K562 (cell line): Measurements from ENCODE around the gene CCL5.

Source experiments
- CHD4 ChIP-seq: fragments of 200-600 bp; sonication (generic); IDR thresholded peaks from 3 replicates; pipeline ENCODE4 v1.6.1; 2012; ENCODE audit warnings: low read depth, mild to moderate bottlenecking, mixed read lengths, low read length, inconsistent platforms; ENCODE audit not compliant: insufficient read depth, insufficient replicate concordance, poor library complexity, severe bottlenecking
- CTCF ChIP-seq, 3 experiments: IDR thresholded peaks in 2 of 3; conservative IDR thresholded peaks in 1 of 3; 2 replicates each; pipeline ENCODE4 v1.5.1; 2011 to 2012; ENCODE audit warnings: low read length in 3 of 3, mild to moderate bottlenecking in 3 of 3, control low read depth in 2 of 3, improper control_type of control experiment in 1 of 3, inconsistent platforms in 1 of 3, low read depth in 1 of 3, mixed read lengths in 1 of 3, moderate library complexity in 1 of 3; ENCODE audit not compliant: insufficient read depth in 2 of 3
- EP300 ChIP-seq: IDR thresholded peaks from 2 replicates; pipeline ENCODE4 v1.6.1; 2012; ENCODE audit warnings: low read length, improper control_type of control experiment
- LEF1 ChIP-seq: fragments of 450-650 bp; IDR thresholded peaks from 2 replicates; pipeline ENCODE4 v1.6.1; 2016; ENCODE audit warnings: mild to moderate bottlenecking
- NR2C2 ChIP-seq, 2 experiments: fragments of 200-800 bp in 1 of 2; sonication (Bioruptor generic) in 1 of 2; sonication (generic) in 1 of 2; formaldehyde crosslinking in 1 of 2; IDR thresholded peaks; 2 replicates each; pipeline versions ENCODE4 v1.6.1 to v1.8.0; 2016 to 2022; ENCODE audit warnings: mild to moderate bottlenecking in 1 of 2, missing compliant biosample characterization in 1 of 2, missing genetic modification characterization in 1 of 2, missing genetic modification reagents in 1 of 2
- RCOR1 ChIP-seq, 2 experiments: IDR thresholded peaks; 2 replicates each; pipeline ENCODE4 v1.6.1; 2012; ENCODE audit warnings: low read depth in 2 of 2, low read length in 2 of 2, borderline replicate concordance in 1 of 2, improper control_type of control experiment in 1 of 2
- ZNF175 ChIP-seq: fragments of 200-800 bp; sonication (Bioruptor generic); IDR thresholded peaks from 2 replicates; pipeline ENCODE4 v1.6.1; 2016; ENCODE audit warnings: low read depth, mild to moderate bottlenecking, missing genetic modification characterization, missing compliant biosample characterization
- TF ChIP-seq, protein P1 (sequence below), 3 experiments: fragments of 200-800 bp in 1 of 3; sonication (Bioruptor generic) in 1 of 3; sonication (generic) in 1 of 3; formaldehyde crosslinking in 1 of 3; IDR thresholded peaks; 2 replicates each; pipeline versions ENCODE4 v1.6.1 to v1.8.0; 2016 to 2022; ENCODE audit warnings: mild to moderate bottlenecking in 2 of 3, missing compliant biosample characterization in 2 of 3, missing genetic modification characterization in 2 of 3, missing genetic modification reagents in 1 of 3
- TF ChIP-seq, protein P2 (sequence below): sonication (generic); formaldehyde crosslinking; IDR thresholded peaks from 2 replicates; pipeline ENCODE4 v1.8.1; 2023; ENCODE audit warnings: missing genetic modification reagents, mild to moderate bottlenecking, borderline replicate concordance

- TF ChIP-seq EP300 (no peak), RCOR1 (IDR thresholded peaks at IDR 0.05; ENCODE audit: borderline replicate concordance in 1 of 2, low read depth in 2 of 2, low read length in 2 of 2) (no peak), LEF1 (no peak), NR2C2 (CRISPR knock-in tag; IDR thresholded peaks at IDR 0.05) (no peak), NR2C2 (tag; IDR thresholded peaks at IDR 0.05) (no peak), CHD4 (no peak), ZNF175 (CRISPR knock-in tag) (no peak), CTCF (IDR thresholded peaks at IDR 0.05 in 2 of 3, conservative IDR thresholded peaks at IDR 0.05 in 1 of 3; ENCODE audit: insufficient read depth in 2 of 3, low read depth in 1 of 3, low read length in 3 of 3) (no peak)
- TF ChIP-seq, protein P1, sequence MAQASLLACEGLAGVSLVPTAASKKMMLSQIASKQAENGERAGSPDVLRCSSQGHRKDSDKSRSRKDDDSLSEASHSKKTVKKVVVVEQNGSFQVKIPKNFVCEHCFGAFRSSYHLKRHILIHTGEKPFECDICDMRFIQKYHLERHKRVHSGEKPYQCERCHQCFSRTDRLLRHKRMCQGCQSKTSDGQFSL (CRISPR knock-in tag; IDR thresholded peaks at IDR 0.05) = no peak
- TF ChIP-seq, protein P1 (tag; IDR thresholded peaks at IDR 0.05) = no peak
- TF ChIP-seq, protein P2, sequence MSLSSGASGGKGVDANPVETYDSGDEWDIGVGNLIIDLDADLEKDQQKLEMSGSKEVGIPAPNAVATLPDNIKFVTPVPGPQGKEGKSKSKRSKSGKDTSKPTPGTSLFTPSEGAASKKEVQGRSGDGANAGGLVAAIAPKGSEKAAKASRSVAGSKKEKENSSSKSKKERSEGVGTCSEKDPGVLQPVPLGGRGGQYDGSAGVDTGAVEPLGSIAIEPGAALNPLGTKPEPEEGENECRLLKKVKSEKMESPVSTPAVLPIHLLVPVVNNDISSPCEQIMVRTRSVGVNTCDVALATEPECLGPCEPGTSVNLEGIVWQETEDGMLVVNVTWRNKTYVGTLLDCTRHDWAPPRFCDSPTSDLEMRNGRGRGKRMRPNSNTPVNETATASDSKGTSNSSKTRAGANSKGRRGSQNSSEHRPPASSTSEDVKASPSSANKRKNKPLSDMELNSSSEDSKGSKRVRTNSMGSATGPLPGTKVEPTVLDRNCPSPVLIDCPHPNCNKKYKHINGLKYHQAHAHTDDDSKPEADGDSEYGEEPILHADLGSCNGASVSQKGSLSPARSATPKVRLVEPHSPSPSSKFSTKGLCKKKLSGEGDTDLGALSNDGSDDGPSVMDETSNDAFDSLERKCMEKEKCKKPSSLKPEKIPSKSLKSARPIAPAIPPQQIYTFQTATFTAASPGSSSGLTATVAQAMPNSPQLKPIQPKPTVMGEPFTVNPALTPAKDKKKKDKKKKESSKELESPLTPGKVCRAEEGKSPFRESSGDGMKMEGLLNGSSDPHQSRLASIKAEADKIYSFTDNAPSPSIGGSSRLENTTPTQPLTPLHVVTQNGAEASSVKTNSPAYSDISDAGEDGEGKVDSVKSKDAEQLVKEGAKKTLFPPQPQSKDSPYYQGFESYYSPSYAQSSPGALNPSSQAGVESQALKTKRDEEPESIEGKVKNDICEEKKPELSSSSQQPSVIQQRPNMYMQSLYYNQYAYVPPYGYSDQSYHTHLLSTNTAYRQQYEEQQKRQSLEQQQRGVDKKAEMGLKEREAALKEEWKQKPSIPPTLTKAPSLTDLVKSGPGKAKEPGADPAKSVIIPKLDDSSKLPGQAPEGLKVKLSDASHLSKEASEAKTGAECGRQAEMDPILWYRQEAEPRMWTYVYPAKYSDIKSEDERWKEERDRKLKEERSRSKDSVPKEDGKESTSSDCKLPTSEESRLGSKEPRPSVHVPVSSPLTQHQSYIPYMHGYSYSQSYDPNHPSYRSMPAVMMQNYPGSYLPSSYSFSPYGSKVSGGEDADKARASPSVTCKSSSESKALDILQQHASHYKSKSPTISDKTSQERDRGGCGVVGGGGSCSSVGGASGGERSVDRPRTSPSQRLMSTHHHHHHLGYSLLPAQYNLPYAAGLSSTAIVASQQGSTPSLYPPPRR (CRISPR knock-in tag) = no peak
These were observed 21.5 kb upstream of the CCL5 start for GRCh38 chr17:35901631-35902175.
